ENCODE results near the gene BCAT1.
"Not testable (repeated sequence)": the region's sequence is repeated elsewhere in the genome, so short reads cannot be mapped to it uniquely, and the experiment has no call there.

The BCAT1 gene

DNA sequence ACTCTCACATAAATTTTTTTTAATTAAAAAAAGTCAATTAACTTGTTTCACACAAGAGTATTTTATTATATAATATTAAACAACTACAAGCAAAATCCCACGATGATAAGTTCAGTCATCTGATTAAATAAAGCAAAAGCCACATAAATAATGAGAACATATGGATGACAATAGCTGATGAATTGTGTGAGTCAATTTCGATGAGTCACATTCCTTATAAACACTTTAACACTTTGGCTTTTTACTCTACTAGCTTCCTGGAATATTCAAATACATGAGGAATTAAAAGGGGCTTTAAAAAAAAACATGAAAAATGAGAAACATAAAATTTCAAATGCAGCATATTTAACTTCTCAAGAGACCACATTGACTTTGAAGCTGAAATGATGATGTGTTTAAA, 95.3 kb downstream of the BCAT1 start:
- Mint-ChIP-seq H3K4me3 (no peak overlapping the region), H3K27ac (no peak overlapping the region), H3K9me3 (peaks cover 30% of the 10 kb centered on the region), H3K27me3 (ENCODE audit: low read depth, poor library complexity) (no peaks in the 10 kb centered on the region), H3K4me1 (peaks cover 14% of the 10 kb centered on the region), H3K36me3 (ENCODE audit: low read depth) (peaks cover 83% of the 10 kb centered on the region)
- no peak for DNase-seq
- TF ChIP-seq, protein P1, sequence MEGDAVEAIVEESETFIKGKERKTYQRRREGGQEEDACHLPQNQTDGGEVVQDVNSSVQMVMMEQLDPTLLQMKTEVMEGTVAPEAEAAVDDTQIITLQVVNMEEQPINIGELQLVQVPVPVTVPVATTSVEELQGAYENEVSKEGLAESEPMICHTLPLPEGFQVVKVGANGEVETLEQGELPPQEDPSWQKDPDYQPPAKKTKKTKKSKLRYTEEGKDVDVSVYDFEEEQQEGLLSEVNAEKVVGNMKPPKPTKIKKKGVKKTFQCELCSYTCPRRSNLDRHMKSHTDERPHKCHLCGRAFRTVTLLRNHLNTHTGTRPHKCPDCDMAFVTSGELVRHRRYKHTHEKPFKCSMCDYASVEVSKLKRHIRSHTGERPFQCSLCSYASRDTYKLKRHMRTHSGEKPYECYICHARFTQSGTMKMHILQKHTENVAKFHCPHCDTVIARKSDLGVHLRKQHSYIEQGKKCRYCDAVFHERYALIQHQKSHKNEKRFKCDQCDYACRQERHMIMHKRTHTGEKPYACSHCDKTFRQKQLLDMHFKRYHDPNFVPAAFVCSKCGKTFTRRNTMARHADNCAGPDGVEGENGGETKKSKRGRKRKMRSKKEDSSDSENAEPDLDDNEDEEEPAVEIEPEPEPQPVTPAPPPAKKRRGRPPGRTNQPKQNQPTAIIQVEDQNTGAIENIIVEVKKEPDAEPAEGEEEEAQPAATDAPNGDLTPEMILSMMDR (IDR thresholded peaks at IDR 0.05): no peak

DNA sequence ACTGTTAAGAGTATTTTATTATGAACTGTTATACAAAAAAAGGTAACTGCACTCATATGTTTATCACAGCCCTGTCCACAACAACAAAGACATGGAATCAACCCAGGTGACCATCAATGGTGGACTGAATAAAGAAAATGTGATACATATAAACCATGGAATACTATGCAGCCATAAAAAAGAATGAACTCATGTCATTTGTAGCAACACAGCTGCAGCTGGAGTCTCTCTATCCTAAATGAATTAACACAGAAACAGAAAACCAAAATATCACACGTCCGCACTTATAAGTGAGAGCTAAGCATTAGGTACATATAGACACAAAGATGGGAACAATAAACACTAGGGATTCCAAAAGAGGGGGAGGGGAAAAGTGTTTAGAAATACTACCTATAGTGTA, 95.8 kb downstream of the BCAT1 start:
- peaks cover 25% of the 10 kb centered on the region for H3K9me3 Mint-ChIP-seq
- no peak for DNase-seq
- no peaks in the 10 kb centered on the region for H3K27me3 Mint-ChIP-seq (ENCODE audit: low read depth, poor library complexity)
- TF ChIP-seq, protein P1 (IDR thresholded peaks at IDR 0.05): no peak
- H3K36me3 Mint-ChIP-seq (ENCODE audit: low read depth): peaks cover 83% of the 10 kb centered on the region
- no peak overlapping the region for H3K27ac Mint-ChIP-seq
- no peak overlapping the region for H3K4me3 Mint-ChIP-seq
- peaks cover 14% of the 10 kb centered on the region for H3K4me1 Mint-ChIP-seq

DNA sequence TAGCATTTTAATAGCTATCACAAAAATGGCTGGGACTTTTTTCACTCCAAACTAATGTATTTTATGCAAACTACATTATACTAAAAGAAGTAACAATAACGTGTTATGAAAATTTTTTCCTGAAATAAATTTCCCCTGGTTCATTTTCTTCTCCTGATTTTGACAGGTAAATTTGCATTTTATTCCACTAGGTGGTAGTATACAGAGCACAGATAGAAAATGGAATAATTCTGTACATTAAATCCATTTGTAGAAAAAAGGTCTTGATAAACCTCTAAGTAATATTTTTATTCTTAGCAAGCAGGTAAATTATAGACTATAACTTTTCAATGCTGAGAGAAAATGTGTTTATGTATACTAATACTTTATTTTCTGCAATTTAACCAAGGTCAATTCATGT, 96.5 kb downstream of the BCAT1 start:
- Mint-ChIP-seq H3K27me3 (ENCODE audit: low read depth, poor library complexity) (no peaks in the 10 kb centered on the region), H3K27ac (no peak overlapping the region), H3K36me3 (ENCODE audit: low read depth) (peaks cover 81% of the 10 kb centered on the region), H3K9me3 (peaks cover 18% of the 10 kb centered on the region), H3K4me1 (peaks cover 14% of the 10 kb centered on the region), H3K4me3 (no peak overlapping the region)
- TF ChIP-seq, protein P1 (IDR thresholded peaks at IDR 0.05): peak; percentile 38
- DNase-seq: no peak

DNA sequence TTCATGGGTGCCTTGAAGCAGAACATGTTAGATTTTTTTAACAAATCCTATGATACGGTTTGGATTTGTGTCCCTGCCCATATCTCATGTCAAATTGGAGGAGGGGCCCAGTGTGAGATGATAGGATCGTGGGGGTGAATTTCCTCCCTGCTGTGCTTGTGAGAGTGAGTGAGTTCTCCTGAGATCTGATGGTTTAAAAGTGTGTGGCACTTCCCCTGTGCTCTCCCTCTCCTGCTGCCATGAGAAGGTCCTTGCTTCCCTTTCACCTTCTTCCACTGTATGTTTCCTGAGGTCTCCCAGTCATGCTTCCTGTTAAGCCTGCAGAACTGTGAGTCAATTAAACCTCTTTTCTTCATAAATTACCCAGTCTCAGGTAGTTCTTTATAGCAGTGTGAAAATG, 97.0 kb downstream of the BCAT1 start:
- H3K27me3 Mint-ChIP-seq (ENCODE audit: low read depth, poor library complexity); DNase-seq; H3K4me3 Mint-ChIP-seq: not testable (repeated sequence)
- peaks cover 14% of the 10 kb centered on the region for H3K4me1 Mint-ChIP-seq
- H3K9me3 Mint-ChIP-seq: peaks cover 14% of the 10 kb centered on the region
- peaks cover 81% of the 10 kb centered on the region for H3K36me3 Mint-ChIP-seq (ENCODE audit: low read depth)
- H3K27ac Mint-ChIP-seq: peak overlapping the region; percentile 18

DNA sequence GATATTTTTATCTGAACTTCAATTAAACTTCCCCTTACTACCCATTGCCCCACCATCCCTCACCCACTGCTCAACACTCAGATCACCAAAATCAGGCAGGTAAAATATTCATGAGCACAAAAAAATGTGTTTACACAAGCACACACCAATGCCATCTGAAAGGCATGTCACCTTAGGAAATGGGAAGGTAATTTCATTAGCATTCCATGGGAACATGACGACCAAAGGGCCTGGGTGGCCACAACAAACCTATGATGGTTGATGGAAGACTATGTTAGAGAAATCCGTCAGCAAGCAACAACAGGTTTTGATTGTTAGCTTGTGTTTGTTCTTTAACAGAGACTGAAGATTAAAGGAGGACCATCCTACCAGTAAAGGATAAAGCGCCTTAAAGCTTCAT, 97.6 kb downstream of the BCAT1 start:
- no peak for DNase-seq
- Mint-ChIP-seq H3K36me3 (ENCODE audit: low read depth) (peaks cover 77% of the 10 kb centered on the region), H3K4me3 (no peak overlapping the region), H3K4me1 (peaks cover 13% of the 10 kb centered on the region), H3K27me3 (ENCODE audit: low read depth, poor library complexity) (no peaks in the 10 kb centered on the region), H3K9me3 (peaks cover 12% of the 10 kb centered on the region), H3K27ac (no peak overlapping the region)
- TF ChIP-seq, protein P1 (IDR thresholded peaks at IDR 0.05): no peak

DNA sequence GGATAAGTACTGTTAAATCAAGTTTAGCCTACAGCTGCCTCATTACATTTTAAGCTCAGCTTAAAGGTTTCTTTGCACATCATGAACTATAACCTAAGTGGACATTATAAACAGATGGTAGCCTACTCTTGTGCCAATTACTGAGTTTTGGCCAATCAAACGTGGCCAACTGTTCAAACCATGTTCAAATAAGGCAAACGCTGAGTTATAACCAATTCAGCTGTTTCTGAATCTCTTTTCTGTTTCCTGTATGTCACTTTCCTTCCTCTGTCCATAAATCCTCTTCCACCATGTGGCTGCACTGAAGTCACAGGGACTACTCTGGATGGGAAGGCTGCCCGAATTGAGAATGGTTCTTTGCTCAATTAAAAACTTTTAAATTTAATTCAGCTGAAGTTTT, 98.4 kb downstream of the BCAT1 start:
- Mint-ChIP-seq H3K27ac (no peak overlapping the region), H3K4me3 (no peak overlapping the region), H3K9me3 (peaks cover 7% of the 10 kb centered on the region), H3K27me3 (ENCODE audit: low read depth, poor library complexity) (no peaks in the 10 kb centered on the region), H3K36me3 (ENCODE audit: low read depth) (peaks cover 73% of the 10 kb centered on the region), H3K4me1 (peaks cover 9% of the 10 kb centered on the region)
- TF ChIP-seq, protein P1 (IDR thresholded peaks at IDR 0.05): no peak
- DNase-seq: no peak
